Common myeloid progenitor, CD34-positive (primary cell): ENCODE data around the gene PLEKHA5.

Experiments used
- CTCF ChIA-PET: fragments of 350-600 bp; sonication (Branson Sonifier 250); formaldehyde crosslinking; loops from one replicate; lab custom pipeline; 2021; ENCODE audit warnings: antibody characterized with exemption; lab: Charles Lee
- POLR2A ChIA-PET: fragments of 350-600 bp; sonication (Branson Sonifier 250); formaldehyde crosslinking; loops from one replicate; lab custom pipeline; 2021; ENCODE audit warnings: antibody characterized with exemption; lab: Charles Lee
- DNase-seq, 3 donors: peaks; one replicate each; pipeline versions ENCODE4 v3.0.0 to v3.0.0-alpha.2; 2013
- H3K27ac ChIP-seq, 2 experiments: 1 replicate in 1 of 2; 2 replicates in 1 of 2; pipeline ENCODE4 v1.7.0; 2013; ENCODE audit warnings: inconsistent platforms in 2 of 2, low read length in 2 of 2, mild to moderate bottlenecking in 2 of 2, low read depth in 1 of 2, moderate library complexity in 1 of 2; ENCODE audit not compliant: severe bottlenecking in 2 of 2, insufficient read depth in 1 of 2, poor library complexity in 1 of 2
- H3K27me3 ChIP-seq, 5 experiments: replicated peaks in 2 of 5; 1 replicate in 3 of 5; 2 replicates in 2 of 5; pipeline versions ENCODE4 v1.6.1 to v1.7.0; 2013; ENCODE audit warnings: low read length in 4 of 5, mild to moderate bottlenecking in 2 of 5, moderate library complexity in 2 of 5, inconsistent platforms in 1 of 5; ENCODE audit not compliant: insufficient read depth in 5 of 5, control insufficient read depth in 4 of 5
- H3K36me3 ChIP-seq, 4 experiments: 1 replicate in 2 of 4; 2 replicates in 2 of 4; pipeline versions ENCODE4 v1.6.1 to v1.7.0; 2013; ENCODE audit warnings: low read length in 3 of 4, control low read depth in 1 of 4, mild to moderate bottlenecking in 1 of 4; ENCODE audit not compliant: control insufficient read depth in 4 of 4, insufficient read depth in 4 of 4
- H3K4me1 ChIP-seq, 4 experiments: 1 replicate in 3 of 4; 2 replicates in 1 of 4; pipeline versions ENCODE4 v1.6.1 to v1.7.1; 2013; ENCODE audit warnings: low read length in 3 of 4, mild to moderate bottlenecking in 3 of 4, control low read depth in 1 of 4, inconsistent platforms in 1 of 4, moderate library complexity in 1 of 4; ENCODE audit not compliant: control insufficient read depth in 4 of 4, insufficient read depth in 4 of 4; ENCODE audit errors: control extremely low read depth in 1 of 4
- H3K4me3 ChIP-seq, 7 experiments: 1 replicate in 4 of 7; 2 replicates in 3 of 7; pipeline versions ENCODE4 v1.5.1 to v1.7.0; 2013; ENCODE audit warnings: mild to moderate bottlenecking in 7 of 7, low read length in 6 of 7, moderate library complexity in 6 of 7, inconsistent platforms in 2 of 7, low read depth in 2 of 7, control low read depth in 1 of 7; ENCODE audit not compliant: insufficient read depth in 4 of 7, control insufficient read depth in 1 of 7; ENCODE audit errors: extremely low read depth in 1 of 7
- H3K9me3 ChIP-seq, 5 experiments: 1 replicate in 4 of 5; 2 replicates in 1 of 5; pipeline versions ENCODE4 v1.6.1 to v1.7.1; 2013; ENCODE audit warnings: low read length in 4 of 5, mild to moderate bottlenecking in 2 of 5, inconsistent platforms in 1 of 5, low read depth in 1 of 5, moderate library complexity in 1 of 5; ENCODE audit not compliant: control insufficient read depth in 4 of 5, insufficient read depth in 2 of 5; ENCODE audit errors: control extremely low read depth in 1 of 5
- WGBS: methylation state at CpG from one replicate; pipeline ENCODE4 v1.1.5; 2013; ENCODE audit not compliant: insufficient coverage; 5-methylcytosine and 5-hydroxymethylcytosine counted together

Gene PLEKHA5

GRCh38 chr12:19190292-19191031, 60.9 kb downstream of the PLEKHA5 start:
- H3K9me3 ChIP-seq, result no peaks in the 10 kb centered on the region
- peak overlapping the region; percentile 26 to 62 for H3K27ac ChIP-seq
- POLR2A ChIA-PET, result interaction anchor here (1.4 kb wide), 1 partner anchor 9 kb away, joined by 3 read pairs; no protein-coding TSS in a partner anchor
- no CpG with 5 or more reads among the region's 2 CpGs for WGBS
- peaks cover 3 to 29% (median 15%) of the 10 kb centered on the region in 4 experiments for H3K4me1 ChIP-seq
- peak; percentile 45 to 81 (median 75) for DNase-seq
- peak overlapping the region in 1 of 7 experiments; percentile 30 for H3K4me3 ChIP-seq
- CTCF ChIA-PET, result interaction anchor here (0.7 to 1.9 kb wide), 5 partner anchors 57 to 760 kb away, joined by 3 to 7 read pairs (median 3); no protein-coding TSS in a partner anchor
- H3K36me3 ChIP-seq, result no peaks in the 10 kb centered on the region
- no peaks in the 10 kb centered on the region for H3K27me3 ChIP-seq

GRCh38 chr12:19191089-19191488, 61.6 kb downstream of the PLEKHA5 start:
- POLR2A ChIA-PET, result interaction anchor here (0.6 to 1.4 kb wide), 2 partner anchors 9 to 157 kb away, joined by 3 to 4 read pairs; no protein-coding TSS in a partner anchor
- 100% methylated on average over 1 of the region's 1 CpG for WGBS
- H3K9me3 ChIP-seq, result no peaks in the 10 kb centered on the region
- H3K4me1 ChIP-seq, result peaks cover 3 to 29% (median 15%) of the 10 kb centered on the region in 4 experiments
- H3K4me3 ChIP-seq, result peak overlapping the region in 1 of 7 experiments; percentile 30
- no peaks in the 10 kb centered on the region for H3K36me3 ChIP-seq
- no peak for DNase-seq
- H3K27ac ChIP-seq, result peak overlapping the region; percentile 26 to 62
- H3K27me3 ChIP-seq, result no peaks in the 10 kb centered on the region
- CTCF ChIA-PET, result interaction anchor here (0.7 to 1.5 kb wide), 5 partner anchors 32 to 761 kb away, joined by 3 read pairs; no protein-coding TSS in a partner anchor

GRCh38 chr12:19191563-19191962, 62.0 kb downstream of the PLEKHA5 start:
- Histone ChIP-seq H3K4me3 (no peak overlapping the region), H3K4me1 (peaks cover 3 to 28% (median 15%) of the 10 kb centered on the region in 4 experiments), H3K27me3 (no peaks in the 10 kb centered on the region), H3K27ac (no peak overlapping the region), H3K36me3 (no peaks in the 10 kb centered on the region), H3K9me3 (no peaks in the 10 kb centered on the region)
- 100% methylated on average over 4 of the region's 5 CpGs for WGBS
- ChIA-PET POLR2A (interaction anchor here (0.6 to 1.4 kb wide), 2 partner anchors 8 to 156 kb away, joined by 3 to 4 read pairs; no protein-coding TSS in a partner anchor), CTCF (interaction anchor here (0.9 to 1.5 kb wide), 4 partner anchors 31 to 761 kb away, joined by 3 read pairs; no protein-coding TSS in a partner anchor)
- DNase-seq, result no peak

- WGBS, result no CpG with 5 or more reads among the region's 1 CpG
- H3K9me3 ChIP-seq, result no peaks in the 10 kb centered on the region
- H3K4me3 ChIP-seq, result no peak overlapping the region
- no peaks in the 10 kb centered on the region for H3K36me3 ChIP-seq
- no peak overlapping the region for H3K27ac ChIP-seq
- DNase-seq, result no peak
- H3K4me1 ChIP-seq, result peaks cover 3 to 27% (median 13%) of the 10 kb centered on the region in 4 experiments
- no peaks in the 10 kb centered on the region for H3K27me3 ChIP-seq
- ChIA-PET CTCF (no interaction called here), POLR2A (no interaction called here)
These were observed 63.2 kb downstream of the PLEKHA5 start for GRCh38 chr12:19192710-19193109.

GRCh38 chr12:19194963-19195362, 65.4 kb downstream of the PLEKHA5 start:
- Histone ChIP-seq H3K4me1 (peaks cover 3 to 17% (median 11%) of the 10 kb centered on the region in 4 experiments), H3K27me3 (no peaks in the 10 kb centered on the region), H3K4me3 (no peak overlapping the region), H3K9me3 (no peaks in the 10 kb centered on the region), H3K27ac (no peak overlapping the region), H3K36me3 (no peaks in the 10 kb centered on the region)
- WGBS, result 100% methylated on average over 2 of the region's 4 CpGs
- DNase-seq, result no peak
- ChIA-PET CTCF (no interaction called here), POLR2A (no interaction called here)

GRCh38 chr12:19196959-19197630, 67.6 kb downstream of the PLEKHA5 start:
- ChIA-PET POLR2A (no interaction called here), CTCF (no interaction called here)
- DNase-seq, result no peak
- no peak overlapping the region for H3K4me3 ChIP-seq
- 77% methylated on average over 6 of the region's 6 CpGs for WGBS
- H3K27ac ChIP-seq, result no peak overlapping the region
- no peaks in the 10 kb centered on the region for H3K36me3 ChIP-seq
- H3K9me3 ChIP-seq, result no peaks in the 10 kb centered on the region
- no peaks in the 10 kb centered on the region for H3K4me1 ChIP-seq
- H3K27me3 ChIP-seq, result no peaks in the 10 kb centered on the region
